Body of pancreas (tissue), 4 donors: ENCODE data around the gene BRIP1.

Source experiments
- CTCF ChIP-seq, 7 experiments: fragments of 450-650 bp in 4 of 7; fragments of 200-600 bp in 3 of 7; sonication (generic) in 3 of 7; IDR thresholded peaks; one replicate each; pipeline ENCODE4 v1.5.1; 2016 to 2019; ENCODE audit warnings: antibody characterized with exemption in 7 of 7
- POLR2A ChIP-seq, 3 donors: fragments of 450-650 bp; IDR thresholded peaks; one replicate each; pipeline ENCODE4 v1.6.1; 2016; ENCODE audit warnings: antibody characterized with exemption in 3 of 3, mild to moderate bottlenecking in 2 of 3

GRCh38 chr17:61759362-61759761 lies 104.0 kb downstream of the BRIP1 start:
- TF ChIP-seq CTCF (IDR thresholded peaks at IDR 0.05) = no peak
- no peak for TF ChIP-seq POLR2A (IDR thresholded peaks at IDR 0.05)
